Tibial nerve (tissue), 4 donors: ENCODE data around the gene SAP30BP. TPM values are rescaled to one million over a fixed set of nuclear protein-coding genes. Genes with fewer than 3 reads are reported as not detected.
A peak's percentile ranks its signal among the peaks of the same experiment; 100 is the strongest.

Experiments
- DNase-seq, 2 donors: peaks; one replicate each; pipeline ENCODE4 v3.0.0-alpha.2; 2019; ENCODE audit warnings: low spot score in 2 of 2
- H3K27ac ChIP-seq, 4 donors: fragments of 200-600 bp; sonication (generic) in 3 of 4; one replicate each; pipeline ENCODE4 v1.5.1; 2017 to 2019; ENCODE audit warnings: mild to moderate bottlenecking in 1 of 4
- H3K27me3 ChIP-seq, 2 donors: fragments of 200-600 bp; sonication (generic) in 1 of 2; one replicate each; pipeline versions ENCODE4 v1.5.1 to v1.6.0; 2017 to 2019
- H3K36me3 ChIP-seq, 3 donors: fragments of 200-600 bp; sonication (generic); one replicate each; pipeline ENCODE4 v1.5.1; 2018 to 2019
- H3K4me1 ChIP-seq, 4 donors: fragments of 200-600 bp; sonication (generic) in 3 of 4; one replicate each; pipeline ENCODE4 v1.5.1; 2017 to 2019
- H3K4me3 ChIP-seq, 4 donors: fragments of 200-600 bp; sonication (generic) in 3 of 4; one replicate each; pipeline ENCODE4 v1.5.1; 2017 to 2019; ENCODE audit warnings: mild to moderate bottlenecking in 1 of 4, moderate library complexity in 1 of 4
- H3K9me3 ChIP-seq, 4 donors: fragments of 200-600 bp; sonication (generic) in 3 of 4; one replicate each; pipeline ENCODE4 v1.5.1; 2017 to 2019
- CTCF ChIP-seq, 5 experiments: fragments of 200-600 bp in 3 of 5; fragments of 450-650 bp in 2 of 5; sonication (generic) in 3 of 5; IDR thresholded peaks; one replicate each; pipeline ENCODE4 v1.5.1; 2016 to 2019; ENCODE audit warnings: antibody characterized with exemption in 5 of 5, mild to moderate bottlenecking in 3 of 5, moderate library complexity in 2 of 5
- EP300 ChIP-seq, 2 donors: sonication (generic); formaldehyde crosslinking; IDR thresholded peaks; one replicate each; pipeline ENCODE4 v1.6.1; 2017; ENCODE audit warnings: antibody characterized with exemption in 2 of 2, mild to moderate bottlenecking in 1 of 2
- POLR2A ChIP-seq, 2 donors: fragments of 450-650 bp; IDR thresholded peaks; one replicate each; pipeline ENCODE4 v1.6.1; 2017; ENCODE audit warnings: antibody characterized with exemption in 2 of 2, mild to moderate bottlenecking in 2 of 2, moderate library complexity in 2 of 2
- WGBS, 2 donors: methylation state at CpG; one replicate each; pipeline ENCODE4 v1.1.5; 2018; 5-methylcytosine and 5-hydroxymethylcytosine counted together
- total RNA-seq, 4 donors: library from RNA; depleted of rRNA; stranded (reverse); fragments of >200 nt; gene quantifications; one replicate each; pipeline ENCODE4 v1.1.0, GENCODE V29; 2016

Gene SAP30BP
- total RNA-seq, 4 donors from 2014 or later, result 63.9 to 119 (median 95.3) TPM

- no peak for DNase-seq
- 40 to 48% methylated on average over 7 of the region's 7 CpGs for WGBS, 2 donors
- Histone ChIP-seq H3K36me3 (peaks cover 0 to 13% (median 0%) of the 10 kb centered on the region in 3 donors), H3K4me1 (peaks cover 3 to 100% (median 89%) of the 10 kb centered on the region in 4 donors), H3K9me3 (no peaks in the 10 kb centered on the region), H3K27ac (peak overlapping the region; percentile 85 to 98 (median 94)), H3K27me3 (no peaks in the 10 kb centered on the region), H3K4me3 (no peak overlapping the region)
- no peak for TF ChIP-seq EP300 (IDR thresholded peaks at IDR 0.05)
- TF ChIP-seq POLR2A (IDR thresholded peaks at IDR 0.05), result no peak
- TF ChIP-seq CTCF (IDR thresholded peaks at IDR 0.05), result no peak
These were observed 28.1 kb downstream of the SAP30BP start for GRCh38 chr17:75695141-75695829.

- no peak overlapping the region for H3K4me3 ChIP-seq
- H3K4me1 ChIP-seq, result peaks cover 3 to 100% (median 87%) of the 10 kb centered on the region in 4 donors
- 64 to 72% methylated on average over 8 of the region's 12 CpGs for WGBS, 2 donors
- peak overlapping the region; percentile 85 to 98 (median 94) for H3K27ac ChIP-seq
- no peak for DNase-seq
- H3K27me3 ChIP-seq, result no peaks in the 10 kb centered on the region
- H3K9me3 ChIP-seq, result no peaks in the 10 kb centered on the region
- H3K36me3 ChIP-seq, result peaks cover 0 to 19% (median 0%) of the 10 kb centered on the region in 3 donors
- TF ChIP-seq POLR2A (IDR thresholded peaks at IDR 0.05) (no peak), EP300 (IDR thresholded peaks at IDR 0.05) (peak in 1 of 2 donors; percentile 21)
These were observed 28.7 kb downstream of the SAP30BP start for GRCh38 chr17:75695830-75696271.

GRCh38 chr17:75697651-75698291 lies 30.6 kb downstream of the SAP30BP start:
- no peaks in the 10 kb centered on the region for H3K9me3 ChIP-seq
- H3K4me3 ChIP-seq, result no peak overlapping the region
- peak overlapping the region; percentile 85 to 98 (median 94) for H3K27ac ChIP-seq
- 27 to 29% methylated on average over 10 of the region's 10 CpGs for WGBS, 2 donors
- H3K27me3 ChIP-seq, result no peaks in the 10 kb centered on the region
- H3K36me3 ChIP-seq, result peaks cover 0 to 38% (median 6%) of the 10 kb centered on the region in 3 donors
- DNase-seq, result peak in 1 of 2 donors; percentile 66
- TF ChIP-seq EP300 (IDR thresholded peaks at IDR 0.05) (peak in 1 of 2 donors; percentile 89), CTCF (IDR thresholded peaks at IDR 0.05) (peak in 2 of 5 experiments; percentile 28 to 37), POLR2A (IDR thresholded peaks at IDR 0.05) (no peak)
- peaks cover 3 to 100% (median 78%) of the 10 kb centered on the region in 4 donors for H3K4me1 ChIP-seq

- TF ChIP-seq POLR2A (IDR thresholded peaks at IDR 0.05) (no peak), EP300 (IDR thresholded peaks at IDR 0.05) (no peak), CTCF (IDR thresholded peaks at IDR 0.05) (no peak)
- no peaks in the 10 kb centered on the region for H3K9me3 ChIP-seq
- H3K27me3 ChIP-seq, result no peaks in the 10 kb centered on the region
- H3K4me1 ChIP-seq, result peaks cover 0 to 98% (median 71%) of the 10 kb centered on the region in 4 donors
- no peak for DNase-seq
- peak overlapping the region; percentile 85 to 98 (median 94) for H3K27ac ChIP-seq
- WGBS, 2 donors, result 65 to 72% methylated on average over 3 of the region's 3 CpGs
- no peak overlapping the region for H3K4me3 ChIP-seq
- peaks cover 0 to 47% (median 6%) of the 10 kb centered on the region in 3 donors for H3K36me3 ChIP-seq
These were observed 31.5 kb downstream of the SAP30BP start for GRCh38 chr17:75698659-75699058.

GRCh38 chr17:75701288-75701687 lies 34.1 kb downstream of the SAP30BP start:
- H3K27ac ChIP-seq, result peak overlapping the region; percentile 85 to 98 (median 94)
- H3K36me3 ChIP-seq, result peaks cover 0 to 67% (median 18%) of the 10 kb centered on the region in 3 donors
- peaks cover 0 to 77% (median 51%) of the 10 kb centered on the region in 4 donors for H3K4me1 ChIP-seq
- TF ChIP-seq EP300 (IDR thresholded peaks at IDR 0.05), result no peak
- TF ChIP-seq POLR2A (IDR thresholded peaks at IDR 0.05), result no peak
- TF ChIP-seq CTCF (IDR thresholded peaks at IDR 0.05), result no peak
- no peaks in the 10 kb centered on the region for H3K9me3 ChIP-seq
- 88 to 94% methylated on average over 10 of the region's 10 CpGs for WGBS, 2 donors
- H3K27me3 ChIP-seq, result no peaks in the 10 kb centered on the region
- DNase-seq, result no peak
- H3K4me3 ChIP-seq, result no peak overlapping the region
